NCI-H1930 (cell line): ENCODE measurements around the gene GM2A.

ENCODE experiments used
- DNase-seq, 2 experiments: peaks; one replicate each; lab custom pipeline; 2025; lab: John Stamatoyannopoulos, UW

GM2A gene

DNA sequence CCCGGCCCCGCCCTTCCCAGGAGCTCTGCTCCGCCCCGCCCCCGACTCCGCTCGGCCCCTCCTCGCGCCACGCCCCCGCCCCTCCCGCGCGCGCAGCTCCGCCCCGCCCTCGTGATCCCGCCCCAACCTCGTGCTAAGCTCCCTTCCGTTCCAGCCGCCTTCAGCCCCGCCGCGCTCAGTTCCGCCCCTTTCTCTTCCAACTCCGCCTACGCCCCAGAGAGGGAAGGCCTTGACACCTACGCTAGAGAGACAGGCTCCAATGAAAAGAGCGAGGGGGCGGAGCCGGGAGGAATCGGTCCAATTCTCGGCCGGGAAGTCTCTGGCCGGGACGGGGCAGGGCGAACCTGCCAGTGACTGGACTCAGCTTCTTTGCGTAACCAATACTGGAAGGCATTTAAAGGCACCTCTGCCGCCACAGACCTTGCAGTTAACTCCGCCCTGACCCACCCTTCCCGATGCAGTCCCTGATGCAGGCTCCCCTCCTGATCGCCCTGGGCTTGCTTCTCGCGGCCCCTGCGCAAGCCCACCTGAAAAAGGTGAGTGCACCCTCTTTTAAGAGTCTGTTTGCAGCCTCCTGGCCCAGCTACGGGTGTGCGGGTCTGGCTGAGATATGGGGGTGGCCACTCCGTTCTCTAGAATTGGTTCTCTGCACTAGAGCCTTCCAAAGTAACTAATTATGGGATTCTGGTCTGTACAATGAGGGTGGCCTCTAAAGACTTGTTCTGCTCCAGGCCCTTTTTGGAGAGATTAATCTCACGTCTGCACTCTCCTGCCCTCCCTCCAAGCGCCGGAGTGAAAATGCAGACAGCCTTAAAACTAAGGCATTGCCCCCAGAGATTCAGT is at the start of gene GM2A:
Gene GM2A (plus strand): TSS at position 424 of the 843 bp plus-strand sequence. CDS start 32 bp downstream, at position 456.
- peak; percentile 85 to 86 for DNase-seq

GRCh38 chr5:151204051-151204450 is 48.9 kb upstream of the GM2A start:
- no peak for DNase-seq

DNA sequence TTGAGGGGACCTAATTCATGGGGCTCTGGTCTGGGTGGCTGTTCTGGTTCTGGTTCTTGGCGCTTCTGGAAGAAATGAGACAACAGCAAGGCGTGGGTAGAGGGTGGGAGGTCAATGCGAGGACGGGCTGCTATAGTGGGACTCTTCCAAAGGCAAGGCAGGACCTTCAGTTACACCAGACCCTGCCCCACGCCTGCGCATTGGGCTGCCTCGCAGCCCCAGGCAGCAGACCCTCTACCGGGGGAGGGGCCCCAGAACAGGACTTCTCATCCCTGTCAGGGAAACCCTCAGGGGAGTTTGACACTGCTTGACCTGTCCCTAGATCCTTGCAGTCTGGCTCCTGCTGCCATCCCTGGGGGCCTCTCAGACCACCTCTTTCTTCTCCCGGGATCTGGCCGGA is 47.6 kb upstream of the GM2A start:
- DNase-seq = no peak

DNA sequence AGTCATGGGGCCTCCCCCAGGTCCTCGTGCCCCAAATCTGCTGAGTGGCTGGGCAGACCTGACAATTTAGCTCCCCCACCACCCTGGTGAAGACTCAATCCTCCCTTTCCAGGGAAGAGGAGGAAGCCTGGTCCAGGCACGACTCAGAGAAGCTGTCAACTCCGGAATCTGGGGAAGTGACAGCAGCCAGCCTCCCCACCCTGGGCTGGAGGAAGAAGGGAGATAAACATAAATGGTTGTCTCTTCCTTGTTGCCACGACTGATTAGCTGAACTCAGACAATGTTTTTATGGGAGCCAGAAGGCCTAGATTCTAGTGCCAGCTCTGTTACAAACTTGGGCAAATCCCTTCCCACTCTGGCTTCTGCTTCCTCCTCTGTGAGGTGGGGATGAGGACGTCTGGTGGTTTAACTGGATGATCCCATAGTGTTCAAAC is 44.5 kb upstream of the GM2A start:
- DNase-seq = no peak

DNA sequence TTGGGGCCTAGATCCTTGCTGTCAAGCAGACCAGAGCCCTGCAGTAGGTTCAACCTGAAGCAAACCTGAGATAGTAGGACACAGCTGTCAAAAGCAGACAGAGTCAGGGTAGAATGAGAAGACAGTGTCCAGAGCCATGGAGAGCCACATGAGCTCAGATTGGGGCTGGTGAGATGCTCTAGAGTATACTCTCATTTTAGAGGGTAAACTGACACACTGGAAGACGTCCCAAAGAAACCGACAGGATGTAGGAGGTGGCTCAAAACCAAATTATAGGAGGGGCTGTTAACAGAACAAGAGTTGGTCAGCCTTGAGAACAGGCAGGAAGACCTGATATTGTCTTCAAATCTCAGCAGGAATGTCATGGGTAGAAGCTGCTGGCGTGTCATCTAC is 40.6 kb upstream of the GM2A start:
- DNase-seq = no peak

DNA sequence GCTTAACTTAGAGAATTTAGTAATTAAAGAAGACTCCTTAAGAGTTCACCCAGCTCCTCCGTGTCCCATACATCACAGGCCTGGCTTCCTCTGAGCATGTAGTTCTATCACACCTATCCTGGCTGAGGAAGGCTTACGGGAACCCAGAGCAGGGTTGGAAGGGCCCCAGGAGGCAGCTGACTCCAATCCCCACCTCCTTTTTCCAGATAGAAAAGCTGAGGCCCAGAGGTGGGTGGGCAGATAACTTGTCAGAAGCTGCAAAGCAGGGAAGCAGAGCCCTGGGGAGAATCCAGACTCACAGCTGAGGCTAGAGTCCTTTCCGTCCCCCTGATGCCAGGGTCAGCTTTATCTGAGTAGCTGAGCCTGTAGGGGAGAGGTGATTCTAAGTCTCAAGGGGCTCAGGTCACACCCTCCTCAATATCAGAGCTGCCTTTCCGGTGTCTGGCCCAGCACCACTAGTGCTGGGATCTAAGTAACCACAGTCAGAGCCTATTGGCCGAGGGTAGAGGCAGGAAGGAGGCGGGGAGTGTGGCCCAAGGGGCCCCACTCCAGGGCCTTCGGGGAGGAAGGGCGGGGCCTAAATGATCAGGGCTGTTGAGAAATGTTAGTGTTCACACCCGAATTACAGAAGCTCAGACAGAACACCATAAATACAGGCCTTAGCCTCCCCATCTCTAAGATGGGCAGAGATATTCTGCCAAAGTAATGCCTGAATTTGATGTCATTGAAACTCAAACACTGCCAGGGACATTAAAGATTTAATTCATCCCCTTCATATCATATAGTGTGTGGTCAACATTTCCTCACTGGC is 39.0 kb upstream of the GM2A start:
- DNase-seq = no peak

DNA sequence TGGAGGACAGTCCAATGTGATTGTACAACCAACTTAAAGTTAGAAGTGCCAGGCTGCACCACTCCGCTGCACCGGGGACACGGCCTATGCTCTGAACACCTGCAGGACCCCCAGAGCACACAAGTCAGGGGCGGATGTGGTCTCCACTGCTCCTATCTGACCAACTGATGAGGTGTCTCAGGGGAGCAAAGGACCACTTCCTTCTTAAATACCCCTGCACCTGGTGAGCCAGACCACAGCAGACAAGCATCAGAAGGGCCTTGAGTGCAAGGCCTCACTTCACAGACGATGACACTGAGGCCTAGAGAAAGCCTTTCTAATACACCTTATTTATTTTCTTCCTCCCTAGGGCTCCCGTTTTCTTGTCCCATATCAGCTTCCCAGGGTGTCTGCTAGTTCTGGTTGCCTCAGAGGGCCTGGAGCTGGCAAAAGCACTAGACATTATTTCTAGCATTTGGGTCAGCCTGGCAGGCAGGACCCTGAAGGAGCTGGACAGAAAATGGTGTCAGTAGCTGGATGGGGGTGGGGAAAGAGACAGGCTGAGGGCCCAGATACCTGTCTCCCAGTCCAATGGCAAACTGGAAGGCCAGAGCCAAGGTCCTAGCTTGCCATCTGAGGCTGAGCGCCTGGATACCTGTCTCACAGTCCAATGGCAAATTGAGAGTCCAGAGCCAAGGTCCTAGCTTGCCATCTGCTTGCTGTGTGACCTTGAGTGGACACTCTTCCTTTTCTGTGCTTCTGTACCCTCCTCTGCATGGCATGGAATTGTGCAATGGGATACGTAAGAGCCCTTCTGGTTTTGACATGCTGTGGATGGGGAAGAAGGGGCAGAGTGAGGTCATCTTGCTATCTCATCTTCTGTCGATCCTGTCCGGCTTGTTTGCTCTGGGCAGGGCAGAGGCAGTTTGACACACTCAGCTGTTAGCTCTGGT is 38.1 kb upstream of the GM2A start:
- no peak for DNase-seq

DNA sequence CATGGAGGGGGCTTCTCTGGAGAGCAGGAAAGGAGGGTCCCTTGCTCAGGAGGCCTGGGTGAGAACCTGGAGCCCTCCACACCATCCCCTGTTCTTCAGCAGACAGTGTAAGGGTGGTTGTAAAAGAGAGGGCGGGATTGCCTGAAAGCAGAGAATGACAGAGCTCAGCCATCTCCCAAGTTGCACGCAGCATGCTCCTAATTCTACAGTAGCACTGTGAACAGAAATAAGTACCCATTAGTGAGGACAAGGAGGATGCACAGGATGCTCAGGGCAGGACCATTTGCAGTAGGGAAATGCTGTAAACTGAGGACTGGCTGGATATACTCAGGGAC is 37.5 kb upstream of the GM2A start:
- DNase-seq = no peak

DNA sequence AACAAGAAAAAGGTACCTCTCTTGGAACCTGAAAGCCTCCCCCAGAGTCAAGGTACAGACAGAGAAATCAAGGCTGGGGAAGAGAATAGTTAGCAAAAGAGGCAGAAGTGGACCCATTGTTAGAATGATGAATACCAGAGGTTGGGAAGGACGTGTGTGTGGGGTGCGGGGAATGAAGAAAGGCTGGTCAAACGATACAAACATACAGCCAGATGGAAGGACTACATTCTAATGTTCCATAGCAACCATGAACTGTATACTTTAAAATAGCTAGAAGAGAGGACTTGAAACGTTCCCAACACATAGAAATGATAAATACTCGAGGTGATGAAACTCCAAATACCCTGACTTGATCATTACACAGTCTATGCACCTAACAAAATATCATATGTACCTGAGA is 36.2 kb upstream of the GM2A start:
- no peak for DNase-seq

DNA sequence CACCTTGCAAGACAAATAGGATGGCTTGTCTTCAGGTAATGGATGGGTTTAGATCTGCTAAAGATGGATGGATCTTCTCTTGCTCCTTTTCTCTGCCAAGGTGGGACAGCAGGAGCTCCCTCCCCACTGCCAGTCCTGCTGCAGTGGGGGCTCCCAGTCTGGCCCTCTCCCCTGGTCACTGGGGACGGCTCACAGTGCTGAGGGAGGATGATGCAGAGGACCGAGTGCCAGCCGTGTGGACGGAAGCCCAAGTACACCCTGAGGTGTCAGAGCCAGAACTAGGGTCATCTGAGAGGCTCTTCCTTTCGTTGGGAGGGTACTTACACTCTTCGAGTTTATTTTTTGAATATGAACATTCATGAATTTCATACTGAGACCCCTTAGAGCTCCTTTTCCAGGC is 34.8 kb upstream of the GM2A start:
- DNase-seq = no peak

- DNase-seq = no peak
Measured at GRCh38 chr5:151219138-151219537, 33.8 kb upstream of the GM2A start.

DNA sequence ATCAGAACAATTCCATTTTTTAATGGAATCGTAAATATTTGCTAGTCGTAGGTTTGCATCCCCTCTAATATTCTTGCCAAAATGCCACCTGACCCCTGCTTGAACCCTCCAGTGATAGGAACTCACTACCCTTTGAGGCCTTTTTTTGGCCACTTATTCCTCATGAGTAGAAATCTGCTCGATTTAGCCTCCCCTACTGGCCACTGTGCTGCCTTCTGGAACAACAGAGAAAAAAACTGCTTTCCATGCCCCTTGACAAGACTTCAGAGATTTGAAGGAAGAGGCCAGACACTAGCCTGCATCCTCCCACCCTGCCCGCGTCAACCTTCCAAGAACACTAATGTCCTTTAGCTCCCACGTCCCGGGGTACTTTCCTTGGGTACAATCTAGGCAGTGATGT is 33.2 kb upstream of the GM2A start:
- no peak for DNase-seq

DNA sequence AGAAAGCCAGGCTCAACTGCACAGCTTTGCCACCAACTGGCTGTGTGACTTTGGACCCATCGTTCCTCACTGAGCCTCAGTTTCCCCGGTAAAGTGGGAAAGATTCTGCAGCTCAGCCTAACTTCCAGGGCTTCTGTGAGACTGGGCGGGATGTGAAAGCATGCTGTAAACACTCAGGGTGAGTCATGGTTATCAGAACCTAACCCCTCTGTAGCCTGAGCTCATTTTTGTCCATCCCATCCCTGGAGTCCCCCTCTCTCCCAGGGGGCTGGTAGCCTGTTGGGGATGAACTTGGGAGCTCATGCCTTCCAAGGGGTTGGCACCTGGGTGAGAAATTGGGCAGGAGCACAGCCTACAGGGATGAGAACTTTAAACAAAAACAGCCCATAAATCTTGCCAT is 31.4 kb upstream of the GM2A start:
- no peak for DNase-seq

GRCh38 chr5:151222054-151222789 is 30.8 kb upstream of the GM2A start:
- no peak for DNase-seq

DNA sequence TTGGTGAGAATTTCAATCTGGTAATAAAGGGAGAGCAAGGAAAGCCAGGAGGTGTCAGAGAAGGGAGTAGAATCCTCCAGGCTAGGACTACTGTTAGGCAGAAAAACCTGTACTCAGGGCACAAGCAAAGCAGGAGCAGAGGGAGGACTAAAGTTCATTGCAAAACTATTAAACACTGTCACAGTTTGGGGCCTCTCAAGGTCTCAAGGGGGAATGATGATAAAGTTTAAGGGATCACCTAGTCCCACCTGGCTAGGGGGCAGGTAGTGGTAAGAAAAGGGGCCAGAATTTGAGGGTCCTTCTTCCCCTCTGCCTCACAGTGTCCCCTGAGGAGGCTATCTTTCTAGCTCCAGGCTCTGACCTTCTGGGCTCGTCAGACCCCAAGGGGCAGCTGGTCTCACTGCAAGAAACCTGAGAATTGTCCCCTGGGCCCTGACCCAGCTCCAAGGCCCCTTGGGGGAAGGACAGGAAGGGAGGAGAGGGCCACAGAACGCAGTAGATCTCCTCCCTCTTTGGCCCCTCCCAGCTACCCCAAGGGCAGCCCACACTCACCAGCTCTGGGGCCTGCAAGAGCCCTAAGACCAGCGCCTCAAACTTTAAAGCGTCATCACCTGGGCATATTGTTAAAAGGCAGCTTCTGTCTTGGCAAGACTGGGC is 30.1 kb upstream of the GM2A start:
- DNase-seq = no peak

DNA sequence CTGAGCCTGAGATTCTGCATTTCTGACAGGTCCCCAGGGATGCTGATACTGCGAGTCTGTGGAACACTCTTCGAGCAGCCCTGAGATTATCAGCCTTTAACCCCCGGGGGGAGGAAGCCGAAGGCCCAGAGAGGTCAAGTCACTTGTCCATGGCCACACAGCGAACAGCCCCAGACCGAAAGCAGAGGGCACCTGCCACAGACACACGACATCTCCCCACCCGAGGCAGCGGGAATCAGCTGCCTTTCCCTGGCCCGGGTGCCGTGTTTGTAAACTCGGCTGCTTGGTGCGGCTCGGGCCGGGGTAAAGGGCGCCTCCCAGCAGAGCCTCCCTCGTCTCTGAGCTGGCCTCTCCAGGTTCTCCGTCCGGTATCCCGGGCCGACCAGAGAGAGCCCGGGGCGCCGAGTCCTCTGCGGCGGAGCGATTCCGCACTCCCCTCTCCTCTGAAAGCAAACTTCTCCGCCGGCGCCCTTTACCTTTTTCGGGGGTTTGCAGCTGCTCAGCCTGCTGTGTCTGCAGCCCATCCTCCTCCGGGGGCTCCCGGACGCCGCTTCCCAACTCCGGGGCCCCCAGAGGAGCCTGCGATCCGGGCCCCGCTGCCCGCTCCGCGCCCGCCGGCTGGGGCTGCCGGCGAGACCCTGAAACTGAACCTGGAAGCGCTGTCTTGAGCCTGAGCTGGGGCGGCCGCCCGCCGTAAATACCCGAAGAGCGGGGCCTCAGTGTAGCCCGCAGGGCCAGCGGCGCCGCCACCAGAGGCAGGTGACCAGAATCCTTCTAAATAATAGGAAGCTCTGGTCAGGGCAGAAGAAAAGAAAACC is 29.3 kb upstream of the GM2A start, which contains the start of gene CCDC69:
Gene CCDC69 (minus strand): TSS at position 646 of the 818 bp plus-strand sequence. CDS start 122 bp downstream, at position 524.
- DNase-seq = peak in 1 of 2 experiments; percentile 12

- no peak for DNase-seq
Measured at GRCh38 chr5:151224372-151224771, 28.6 kb upstream of the GM2A start.

DNA sequence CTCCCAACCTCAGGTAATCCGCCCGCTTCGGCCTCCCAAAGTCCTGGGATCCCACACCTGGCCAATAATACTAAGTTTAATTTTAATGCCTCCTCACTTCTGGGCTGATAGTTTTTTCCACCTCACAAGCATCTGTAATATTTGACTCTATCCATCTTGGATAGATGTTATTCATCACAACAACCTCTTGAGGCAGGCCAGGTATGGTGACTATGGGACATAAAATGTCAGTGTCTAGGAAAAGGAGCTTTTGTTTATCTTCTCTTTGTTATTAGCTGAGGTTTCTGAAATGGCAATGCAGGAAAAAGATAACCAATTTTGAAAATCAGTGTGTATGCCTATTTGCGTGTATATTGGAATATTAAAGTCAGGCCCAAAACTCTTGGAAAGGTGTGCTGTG is 27.9 kb upstream of the GM2A start:
- no peak for DNase-seq

DNA sequence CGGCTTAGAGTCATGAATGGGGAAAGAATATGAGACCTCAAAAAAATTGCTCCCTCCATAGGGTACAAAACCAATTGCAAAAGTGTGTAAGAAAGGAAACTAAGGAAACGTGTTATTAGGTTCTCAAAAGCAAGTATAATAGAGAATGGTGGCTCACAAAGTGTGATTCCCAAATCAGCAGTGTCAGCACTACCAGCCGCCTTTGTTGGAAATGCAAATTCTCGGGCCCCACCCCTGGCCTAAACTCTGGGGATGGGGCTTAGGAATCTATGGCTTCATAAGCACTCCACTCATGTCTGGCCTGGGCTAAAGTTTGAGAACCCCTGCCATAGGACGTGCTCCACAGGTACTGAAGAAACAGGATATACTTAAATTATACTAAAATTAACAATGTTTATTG is 27.5 kb upstream of the GM2A start:
- DNase-seq = no peak

GRCh38 chr5:151227918-151228447 is 25.0 kb upstream of the GM2A start:
- no peak for DNase-seq
